Stomach (tissue), 9 donors: ENCODE data around the gene ZNF792. TPM values are rescaled to one million over a fixed set of nuclear protein-coding genes. Genes with fewer than 3 reads are reported as not detected.

ENCODE experiments used
- DNase-seq, 2 donors: peaks; one replicate each; pipeline versions ENCODE4 v3.0.0 to v3.0.0-alpha.2; 2013 to 2019
- H3K27ac ChIP-seq, 5 donors: fragments of 200-600 bp in 4 of 5; sonication (generic) in 4 of 5; one replicate each; pipeline ENCODE4 v1.5.1; 2013 to 2019; ENCODE audit warnings: mild to moderate bottlenecking in 1 of 5, moderate library complexity in 1 of 5
- H3K27me3 ChIP-seq, 3 donors: fragments of 200-600 bp; sonication (generic); one replicate each; pipeline ENCODE4 v1.5.1; 2017 to 2019; ENCODE audit warnings: mixed run types in 1 of 3
- H3K36me3 ChIP-seq, 4 donors: fragments of 200-600 bp; sonication (generic); 1 replicate in 3 of 4; 2 replicates in 1 of 4; pipeline ENCODE4 v1.5.1; 2016 to 2019
- H3K4me1 ChIP-seq, 4 donors: fragments of 200-600 bp; sonication (generic); one replicate each; pipeline ENCODE4 v1.5.1; 2016 to 2019
- H3K4me3 ChIP-seq, 4 donors: fragments of 200-600 bp; sonication (generic) in 3 of 4; one replicate each; pipeline ENCODE4 v1.5.1; 2016 to 2019; ENCODE audit warnings: mild to moderate bottlenecking in 1 of 4
- H3K9me3 ChIP-seq, 4 donors: fragments of 200-600 bp; sonication (generic); one replicate each; pipeline ENCODE4 v1.5.1; 2016 to 2019
- EP300 ChIP-seq: sonication (generic); formaldehyde crosslinking; IDR thresholded peaks from one replicate; pipeline ENCODE4 v1.6.1; 2017; ENCODE audit warnings: antibody characterized with exemption
- POLR2A ChIP-seq, 4 donors: fragments of 450-650 bp; IDR thresholded peaks; one replicate each; pipeline ENCODE4 v1.6.1; 2016; ENCODE audit warnings: antibody characterized with exemption in 4 of 4, control low read depth in 2 of 4, mild to moderate bottlenecking in 1 of 4, moderate library complexity in 1 of 4
- POLR2AphosphoS5 ChIP-seq, 3 donors: sonication (generic); formaldehyde crosslinking; IDR thresholded peaks; one replicate each; pipeline ENCODE4 v1.6.1; 2016; ENCODE audit warnings: antibody characterized with exemption in 3 of 3
- WGBS, 5 donors: extraction: QIAGEN DNeasy Blood & Tissue Kit in 3 of 5; methylation state at CpG; one replicate each; pipeline versions ENCODE4 v1.1.5 to v1.1.7; 2013 to 2018; 5-methylcytosine and 5-hydroxymethylcytosine counted together
- intact Hi-C: fragments of 100-400 bp; cut with DNase I; formaldehyde crosslinking; loops from one replicate; pipeline ENCODE4 v1.15.1; 2023; ENCODE audit warnings: low total_unique reads
- polyA plus RNA-seq, 3 donors: library from polyadenylated mRNA; stranded (reverse); fragments of 200-250 nt; gene quantifications; one replicate each; pipeline ENCODE4 v1.2.3, GENCODE V29; 2013
- total RNA-seq, 5 donors: library from RNA; depleted of rRNA; stranded (reverse); fragments of >200 nt; gene quantifications; one replicate each; pipeline versions ENCODE4 v1.1.0 to v1.2.3, GENCODE V29; 2014 to 2016
- TF ChIP-seq, protein P1 (sequence below), 7 experiments: fragments of 450-650 bp in 4 of 7; fragments of 200-600 bp in 3 of 7; sonication (generic) in 3 of 7; IDR thresholded peaks; one replicate each; pipeline ENCODE4 v1.5.1; 2016 to 2019; ENCODE audit warnings: antibody characterized with exemption in 7 of 7, control low read depth in 2 of 7, mild to moderate bottlenecking in 1 of 7
- donor health status: healthy with polysubstance abuse.
- donor health status: Bipolar disorder and iron deficiency.
- donor health status: healthy.

ZNF792 gene
- total and polyA plus RNA-seq, 8 donors = 0.78 to 14.3 (median 1.9) TPM

DNA sequence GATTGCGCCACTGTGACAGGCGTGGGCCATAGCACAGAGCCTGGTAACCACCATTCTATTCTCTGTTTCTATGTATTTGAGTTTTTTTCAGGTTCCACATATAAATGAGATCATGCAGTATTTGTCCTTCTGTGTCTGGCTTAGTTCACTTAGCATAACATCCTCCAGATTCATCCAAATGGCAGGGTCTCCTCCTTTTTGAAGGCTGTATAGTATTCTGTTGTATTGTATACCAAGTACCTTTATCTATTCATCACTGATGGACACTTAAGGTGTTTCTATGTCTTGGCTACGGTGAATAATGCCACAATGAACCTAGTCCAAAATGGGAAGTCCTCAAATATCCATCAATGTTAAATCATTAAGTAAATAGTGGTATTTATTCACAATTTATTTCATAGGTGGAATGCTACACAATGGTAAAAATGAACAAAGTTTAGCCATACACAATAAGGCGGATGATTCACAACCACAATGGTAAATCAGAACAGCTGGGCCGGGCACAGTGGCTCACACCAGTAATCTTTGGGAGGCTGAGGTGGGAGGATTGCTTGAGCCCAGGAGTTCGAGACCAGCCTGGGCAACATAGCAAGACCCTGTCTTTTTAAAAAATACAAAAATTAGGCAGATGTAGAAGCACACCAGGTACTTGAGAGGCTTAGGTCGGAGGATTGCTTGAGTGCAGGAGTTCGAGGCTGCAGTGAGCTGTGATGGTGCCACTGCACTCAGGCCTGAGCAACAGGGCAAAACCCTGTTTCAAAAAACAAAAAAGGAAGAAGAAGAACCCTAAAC is 27.7 kb upstream of the ZNF792 start:
- Histone ChIP-seq H3K27ac (no peak overlapping the region), H3K4me1 (peaks cover 21 to 29% (median 28%) of the 10 kb centered on the region in 4 donors), H3K9me3 (no peaks in the 10 kb centered on the region), H3K27me3 (no peaks in the 10 kb centered on the region), H3K36me3 (no peaks in the 10 kb centered on the region), H3K4me3 (no peak overlapping the region)
- intact Hi-C loops = no loop called here
- WGBS, 5 donors = 86 to 95% (median 89%) methylated on average over 8 of the region's 8 CpGs
- TF ChIP-seq POLR2A (IDR thresholded peaks at IDR 0.05) = no peak
- TF ChIP-seq EP300 = no peak
- TF ChIP-seq, protein P1, sequence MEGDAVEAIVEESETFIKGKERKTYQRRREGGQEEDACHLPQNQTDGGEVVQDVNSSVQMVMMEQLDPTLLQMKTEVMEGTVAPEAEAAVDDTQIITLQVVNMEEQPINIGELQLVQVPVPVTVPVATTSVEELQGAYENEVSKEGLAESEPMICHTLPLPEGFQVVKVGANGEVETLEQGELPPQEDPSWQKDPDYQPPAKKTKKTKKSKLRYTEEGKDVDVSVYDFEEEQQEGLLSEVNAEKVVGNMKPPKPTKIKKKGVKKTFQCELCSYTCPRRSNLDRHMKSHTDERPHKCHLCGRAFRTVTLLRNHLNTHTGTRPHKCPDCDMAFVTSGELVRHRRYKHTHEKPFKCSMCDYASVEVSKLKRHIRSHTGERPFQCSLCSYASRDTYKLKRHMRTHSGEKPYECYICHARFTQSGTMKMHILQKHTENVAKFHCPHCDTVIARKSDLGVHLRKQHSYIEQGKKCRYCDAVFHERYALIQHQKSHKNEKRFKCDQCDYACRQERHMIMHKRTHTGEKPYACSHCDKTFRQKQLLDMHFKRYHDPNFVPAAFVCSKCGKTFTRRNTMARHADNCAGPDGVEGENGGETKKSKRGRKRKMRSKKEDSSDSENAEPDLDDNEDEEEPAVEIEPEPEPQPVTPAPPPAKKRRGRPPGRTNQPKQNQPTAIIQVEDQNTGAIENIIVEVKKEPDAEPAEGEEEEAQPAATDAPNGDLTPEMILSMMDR (IDR thresholded peaks at IDR 0.05) = no peak
- TF ChIP-seq POLR2AphosphoS5 (IDR thresholded peaks at IDR 0.05) = no peak
- DNase-seq = no peak

DNA sequence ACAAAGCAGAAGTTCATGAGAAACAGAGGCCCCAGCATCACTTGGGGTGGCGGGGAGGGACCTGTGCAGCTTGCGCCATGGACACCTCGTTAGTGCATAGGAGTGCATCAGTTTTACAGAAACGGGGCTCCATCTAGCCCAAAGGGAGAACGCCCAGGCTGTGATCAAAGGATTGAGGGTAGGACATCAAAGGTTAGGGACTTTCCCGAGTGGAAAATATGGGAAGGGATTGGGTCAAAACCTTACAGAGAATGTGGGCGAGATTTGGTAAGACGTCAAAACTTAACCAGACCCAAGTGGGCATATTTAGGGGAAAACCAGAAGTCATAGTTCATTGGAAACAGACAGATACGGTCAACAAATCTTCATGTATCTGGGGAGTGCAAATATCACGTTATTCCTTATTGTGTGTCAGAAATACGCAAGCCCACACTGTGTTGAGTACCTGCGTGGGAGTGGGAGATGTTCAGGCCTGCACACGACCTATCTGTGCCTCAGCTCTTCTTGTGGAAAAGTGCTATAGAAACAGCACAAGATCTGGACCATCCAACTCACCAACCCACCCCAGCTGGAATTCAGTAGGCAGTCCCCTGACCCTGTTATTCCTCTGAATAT is 26.7 kb upstream of the ZNF792 start:
- no peak overlapping the region for H3K27ac ChIP-seq
- intact Hi-C loops = no loop called here
- no peaks in the 10 kb centered on the region for H3K36me3 ChIP-seq
- TF ChIP-seq POLR2A (IDR thresholded peaks at IDR 0.05) = no peak
- TF ChIP-seq, protein P1 (IDR thresholded peaks at IDR 0.05) = no peak
- no peak for TF ChIP-seq POLR2AphosphoS5 (IDR thresholded peaks at IDR 0.05)
- TF ChIP-seq EP300 = no peak
- no peaks in the 10 kb centered on the region for H3K9me3 ChIP-seq
- DNase-seq = no peak
- peaks cover 15 to 21% (median 19%) of the 10 kb centered on the region in 4 donors for H3K4me1 ChIP-seq
- no peak overlapping the region for H3K4me3 ChIP-seq
- 76 to 86% (median 84%) methylated on average over 13 of the region's 13 CpGs for WGBS, 5 donors
- no peaks in the 10 kb centered on the region for H3K27me3 ChIP-seq

DNA sequence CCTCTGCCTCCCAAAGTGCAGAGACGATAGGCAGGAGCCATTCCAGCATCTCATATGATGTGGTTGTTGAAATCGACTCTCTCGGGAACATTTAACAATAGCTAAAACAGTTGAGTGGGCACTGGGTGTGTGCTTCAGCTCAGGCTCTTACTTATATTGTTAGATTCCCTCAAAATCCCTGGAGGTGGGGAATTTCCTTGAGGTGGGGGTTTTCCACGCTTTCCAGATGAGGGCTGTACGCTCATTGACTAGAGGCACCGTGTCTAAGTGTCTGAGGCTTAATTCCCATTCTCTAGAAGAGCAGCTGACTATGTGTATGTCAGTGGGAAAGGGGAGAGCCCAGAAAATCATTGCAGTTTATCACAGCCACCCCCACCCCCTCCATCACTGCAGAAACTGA is 25.3 kb upstream of the ZNF792 start:
- no peak for DNase-seq
- Histone ChIP-seq H3K27me3 (no peaks in the 10 kb centered on the region), H3K36me3 (no peaks in the 10 kb centered on the region), H3K4me3 (no peak overlapping the region), H3K9me3 (no peaks in the 10 kb centered on the region), H3K27ac (no peak overlapping the region), H3K4me1 (peaks cover 1 to 16% (median 15%) of the 10 kb centered on the region in 4 donors)
- intact Hi-C loops = no loop called here
- WGBS, 5 donors = 80 to 86% (median 83%) methylated on average over 6 of the region's 6 CpGs
- no peak for TF ChIP-seq POLR2A (IDR thresholded peaks at IDR 0.05)

- WGBS, 5 donors = 94 to 100% (median 96%) methylated on average over 1 of the region's 1 CpG
- H3K4me3 ChIP-seq = no peak overlapping the region
- H3K9me3 ChIP-seq = no peaks in the 10 kb centered on the region
- no peaks in the 10 kb centered on the region for H3K36me3 ChIP-seq
- TF ChIP-seq, protein P1 (IDR thresholded peaks at IDR 0.05) = no peak
- TF ChIP-seq POLR2AphosphoS5 (IDR thresholded peaks at IDR 0.05) (no peak), POLR2A (IDR thresholded peaks at IDR 0.05) (no peak)
- H3K4me1 ChIP-seq = peaks cover 0 to 12% (median 11%) of the 10 kb centered on the region in 4 donors
- no peaks in the 10 kb centered on the region for H3K27me3 ChIP-seq
- intact Hi-C loops = no loop called here
- DNase-seq = no peak
- H3K27ac ChIP-seq = no peak overlapping the region
These were observed 24.1 kb upstream of the ZNF792 start for GRCh38 chr19:34988119-34988518.
